M059J (cell line): ENCODE data around the gene GPR148. TPM values are rescaled to one million over a fixed set of nuclear protein-coding genes. Genes with fewer than 3 reads are reported as not detected.

Source experiments
- DNase-seq: peaks from one replicate; pipeline ENCODE4 v3.0.0-alpha.2; 2012; ENCODE audit warnings: low read depth
- total RNA-seq: library from RNA; depleted of rRNA; stranded (reverse); fragments of >200 nt; shearing (Covaris generic); gene quantifications from 2 replicates; pipeline ENCODE4 v1.2.3, GENCODE V29; 2014; rRNA removed

The GPR148 gene
- total RNA-seq, 1 experiment from 2014 or later: not detected

DNA sequence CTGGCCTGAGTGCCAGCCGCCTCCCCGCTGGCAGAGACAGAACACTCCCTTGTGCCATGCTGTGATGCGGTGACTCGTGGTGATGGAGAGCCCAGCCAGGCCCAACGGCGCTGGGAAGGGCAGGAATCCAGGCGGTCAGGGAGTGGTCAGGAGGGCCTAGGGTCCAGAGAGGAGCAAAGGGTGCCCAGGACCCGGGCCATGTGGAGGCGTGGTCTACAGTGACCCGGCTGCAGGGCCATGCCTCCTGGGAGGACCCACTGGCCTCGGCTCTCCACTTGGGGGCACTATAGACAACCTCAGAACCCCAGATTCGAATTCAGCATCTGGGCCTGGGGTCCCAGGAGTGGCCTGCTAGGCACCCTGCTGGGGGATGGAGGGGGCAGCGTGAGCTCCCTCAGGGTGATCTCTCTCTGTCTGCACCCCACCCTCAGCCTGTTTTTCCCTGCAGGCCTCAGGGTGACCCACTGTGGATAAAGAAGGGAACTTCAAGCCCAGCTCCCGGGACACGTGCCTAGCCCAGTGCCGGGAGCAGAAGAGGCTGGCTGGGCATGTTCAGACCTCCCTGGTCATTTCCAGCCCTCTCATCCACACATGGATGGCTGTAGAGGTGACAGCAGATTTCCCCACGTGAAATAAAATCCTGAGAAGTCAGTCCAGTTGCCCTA is 39.5 kb downstream of the GPR148 start:
- no peak for DNase-seq

DNA sequence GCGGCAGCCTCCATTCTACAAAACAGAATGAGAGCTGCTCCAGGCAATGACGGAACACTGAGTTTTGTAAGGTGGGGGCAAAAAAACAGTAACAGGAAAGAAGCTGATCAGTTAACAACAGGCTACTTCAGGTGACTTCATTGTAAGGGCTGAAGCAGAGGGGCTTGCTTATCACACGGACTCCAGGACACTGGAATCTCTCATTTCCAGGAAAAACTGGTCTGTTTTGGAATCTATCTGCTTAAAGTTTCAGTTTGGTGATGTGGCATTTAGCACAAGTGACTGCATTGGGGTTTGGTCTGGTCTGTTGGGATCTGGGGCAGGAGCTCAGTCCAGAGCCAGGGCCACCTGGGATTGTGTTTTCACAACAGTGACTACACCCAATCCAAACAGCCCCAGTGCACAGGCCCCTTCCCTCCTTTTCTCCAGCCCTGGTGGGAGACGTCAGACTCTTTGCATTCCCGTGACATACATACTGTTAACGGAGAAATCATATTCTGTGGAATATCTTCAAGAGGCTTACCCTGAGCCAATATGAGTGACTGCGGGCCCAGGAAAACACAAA is 40.6 kb downstream of the GPR148 start:
- DNase-seq: no peak

DNA sequence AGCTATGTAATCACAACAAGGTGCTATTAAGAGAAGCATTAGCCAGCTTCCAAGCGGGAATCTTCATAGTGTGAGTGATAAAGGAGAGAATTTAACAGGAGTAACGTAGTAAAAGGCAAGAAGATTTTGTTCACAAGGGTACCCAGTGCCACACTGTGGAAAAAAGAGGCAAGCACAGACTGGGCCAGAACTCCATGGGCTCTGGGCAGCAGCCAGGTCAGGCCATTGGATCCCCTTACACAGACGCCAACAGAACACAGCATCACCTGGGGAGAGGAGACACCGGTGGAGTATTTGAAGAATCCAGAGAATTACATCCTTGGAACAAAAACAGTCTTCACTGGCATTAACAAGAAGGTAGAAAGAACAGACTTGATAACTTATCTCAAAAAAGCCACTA is 47.7 kb downstream of the GPR148 start:
- no peak for DNase-seq

DNA sequence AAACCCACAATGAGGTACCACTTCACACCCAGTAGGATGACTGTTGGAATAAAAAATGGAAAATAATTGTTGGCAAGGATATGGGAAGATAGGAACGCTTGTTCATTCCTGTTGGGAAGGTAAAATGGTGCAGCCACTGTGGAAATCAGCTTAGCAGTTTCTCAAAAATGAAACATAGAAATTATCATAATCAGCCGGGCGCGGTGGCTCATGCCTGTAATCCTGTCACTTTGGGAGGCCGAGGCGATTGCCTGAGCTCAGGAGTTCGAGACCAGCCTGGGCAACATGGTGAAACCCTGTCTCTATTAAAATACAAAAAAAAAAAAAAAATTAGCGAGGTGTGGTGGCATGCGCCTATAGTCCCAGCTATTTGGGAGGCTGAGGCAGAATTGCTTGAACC is 49.9 kb downstream of the GPR148 start:
- DNase-seq: no peak

Other genes with a start within 250 kb of the GPR148 start
- 0.02 TPM in 1 of 2 replicates, not detected in the other for gene POTEI, start 219.7 kb upstream of the GPR148 start, total RNA-seq
- gene CFC1B, start 207.8 kb upstream of the GPR148 start, total RNA-seq: not detected in 2 replicates
- gene CFC1, start 129.5 kb upstream of the GPR148 start, total RNA-seq: not detected in 2 replicates
- not detected in 2 replicates for gene POTEJ, start 117.6 kb upstream of the GPR148 start, total RNA-seq
- not detected in 2 replicates for gene AMER3, start 26.5 kb downstream of the GPR148 start, total RNA-seq
- 0.10 TPM in 1 of 2 replicates, not detected in the other for gene ARHGEF4, start 107.8 kb downstream of the GPR148 start, total RNA-seq